Psoas muscle (tissue), 8 donors: ENCODE results near the gene SOWAHB. TPM values are rescaled to one million over a fixed set of nuclear protein-coding genes. Genes with fewer than 3 reads are reported as not detected.

Source experiments
- ATAC-seq, 4 donors: fragments of 200-7000 bp; cut with Tn5 transposase; one replicate each; pipeline ENCODE4 v1.9.1; 2020; ENCODE audit warnings: moderate library complexity in 3 of 4, mild to moderate bottlenecking in 2 of 4
- DNase-seq, 2 donors: peaks; one replicate each; pipeline ENCODE4 v3.0.0-alpha.2; 2020
- H3K27ac ChIP-seq: fragments of 200-600 bp; one replicate; pipeline ENCODE4 v1.8.0; 2022
- H3K27me3 ChIP-seq, 3 donors: fragments of 200-600 bp in 1 of 3; one replicate each; pipeline versions ENCODE4 v1.6.1 to v1.8.0; 2013 to 2022; ENCODE audit warnings: low read length in 2 of 3, mild to moderate bottlenecking in 2 of 3, moderate library complexity in 1 of 3; ENCODE audit not compliant: insufficient read depth in 3 of 3
- H3K36me3 ChIP-seq, 2 donors: fragments of 200-600 bp in 1 of 2; one replicate each; pipeline versions ENCODE4 v1.6.1 to v1.8.0; 2013 to 2022; ENCODE audit warnings: low read depth in 1 of 2, mild to moderate bottlenecking in 1 of 2, moderate library complexity in 1 of 2; ENCODE audit not compliant: insufficient read depth in 1 of 2
- H3K4me1 ChIP-seq: fragments of 200-600 bp; one replicate; pipeline ENCODE4 v1.8.0; 2022
- H3K4me3 ChIP-seq: fragments of 200-600 bp; one replicate; pipeline ENCODE4 v1.8.0; 2022; ENCODE audit warnings: mild to moderate bottlenecking
- H3K9me3 ChIP-seq: fragments of 200-600 bp; one replicate; pipeline ENCODE4 v1.8.0; 2022
- CTCF ChIP-seq: fragments of 200-600 bp; IDR thresholded peaks from one replicate; pipeline ENCODE4 v1.8.0; 2022; ENCODE audit warnings: antibody characterized with exemption
- WGBS, 3 donors: extraction: QIAGEN DNeasy Blood & Tissue Kit; methylation state at CpG; one replicate each; pipeline versions ENCODE4 v1.1.6 to v1.1.7; 2013; 5-methylcytosine and 5-hydroxymethylcytosine counted together
- intact Hi-C, 2 donors: fragments of 100-400 bp; cut with DNase I; formaldehyde crosslinking; loops; one replicate each; pipeline versions ENCODE4 v1.11.0 to v1.14.2; 2022
- polyA plus RNA-seq, 3 donors: library from polyadenylated mRNA; stranded (reverse); fragments of 200-250 nt; gene quantifications; one replicate each; pipeline ENCODE4 v1.2.3, GENCODE V29; 2013
- total RNA-seq, 4 donors: library from RNA; stranded (reverse); fragmentation: NEBNext Ultra II Directional in 2 of 4; extraction: Animal tissue kit (Norgen Biotek cat#: 25700) in 2 of 4; gene quantifications; one replicate each; pipeline versions ENCODE4 v1.2.1 to v1.2.4, GENCODE V29; 2021 to 2023
- donor health status: healthy with polysubstance abuse.
- donor health status: DM: no; HTN: no; CAD: no; lungs with moderate emphysema.
- donor health status: Bipolar disorder and iron deficiency.
- donor health status: healthy.
- donor health status: DM: yes; HTN: yes; CAD: no.
- donor health status: DM: no; HTN: no; CAD: no.
- donor health status: DM: no; HTN: no; CAD: no.
- donor health status: DM: yes; HTN: yes; CAD: no.

Gene SOWAHB
- total and polyA plus RNA-seq, 7 donors = 0.03 to 0.09 TPM; not detected in 5

- intact Hi-C loops = no loop called here
- DNase-seq = no peak
- WGBS, 3 donors = 65 to 74% (median 72%) methylated on average over 3 of the region's 3 CpGs
- H3K4me3 ChIP-seq = no peak overlapping the region
- peaks cover 0 to 45% (median 11%) of the 10 kb centered on the region in 3 donors for H3K27me3 ChIP-seq
- no peaks in the 10 kb centered on the region for H3K36me3 ChIP-seq
- TF ChIP-seq CTCF = no peak
- peaks cover 6% of the 10 kb centered on the region for H3K4me1 ChIP-seq
- no peaks in the 10 kb centered on the region for H3K9me3 ChIP-seq
- no peak overlapping the region for H3K27ac ChIP-seq
- ATAC-seq = no peak
These were observed 5.3 kb downstream of the SOWAHB start for GRCh38 chr4:76892601-76893000.

GRCh38 chr4:76892001-76892400 is 5.9 kb downstream of the SOWAHB start:
- Histone ChIP-seq H3K4me3 (no peak overlapping the region), H3K27me3 (peaks cover 0 to 39% (median 8%) of the 10 kb centered on the region in 3 donors), H3K27ac (no peak overlapping the region), H3K9me3 (no peaks in the 10 kb centered on the region), H3K4me1 (peaks cover 3% of the 10 kb centered on the region), H3K36me3 (no peaks in the 10 kb centered on the region)
- DNase-seq (no peak), ATAC-seq (no peak)
- TF ChIP-seq CTCF = no peak
- WGBS, 3 donors = 24 to 35% (median 32%) methylated on average over 1 of the region's 1 CpG
- intact Hi-C loops = no loop called here

GRCh38 chr4:76886848-76887441 is 11.0 kb downstream of the SOWAHB start:
- intact Hi-C loops = no loop called here
- ATAC-seq (no peak), DNase-seq (no peak)
- no peaks in the 10 kb centered on the region for H3K36me3 ChIP-seq
- H3K4me1 ChIP-seq = no peaks in the 10 kb centered on the region
- no peaks in the 10 kb centered on the region for H3K9me3 ChIP-seq
- TF ChIP-seq CTCF = no peak
- H3K4me3 ChIP-seq = no peak overlapping the region
- H3K27me3 ChIP-seq = peaks cover 0 to 4% (median 4%) of the 10 kb centered on the region in 3 donors
- H3K27ac ChIP-seq = no peak overlapping the region
- WGBS, 3 donors = 90 to 93% (median 91%) methylated on average over 7 of the region's 7 CpGs

- ATAC-seq = no peak
- no peak for TF ChIP-seq CTCF
- WGBS, 3 donors = 90 to 94% (median 90%) methylated on average over 5 of the region's 5 CpGs
These were observed 11.7 kb downstream of the SOWAHB start for GRCh38 chr4:76886214-76886613.

GRCh38 chr4:76883147-76883546 is 14.8 kb downstream of the SOWAHB start:
- no peak overlapping the region for H3K27ac ChIP-seq
- H3K27me3 ChIP-seq = no peaks in the 10 kb centered on the region
- TF ChIP-seq CTCF = no peak
- 59 to 68% (median 61%) methylated on average over 8 of the region's 8 CpGs for WGBS, 3 donors
- no peaks in the 10 kb centered on the region for H3K4me1 ChIP-seq
- ATAC-seq (no peak), DNase-seq (no peak)
- H3K9me3 ChIP-seq = no peaks in the 10 kb centered on the region
- intact Hi-C loops = no loop called here
- H3K36me3 ChIP-seq = no peaks in the 10 kb centered on the region
- no peak overlapping the region for H3K4me3 ChIP-seq

More at GRCh38 chr4:76886214-76886613, 11.7 kb downstream of the SOWAHB start:
- Histone ChIP-seq H3K27ac (no peak overlapping the region), H3K36me3 (no peaks in the 10 kb centered on the region), H3K4me1 (no peaks in the 10 kb centered on the region), H3K27me3 (peaks cover 0 to 4% (median 3%) of the 10 kb centered on the region in 3 donors), H3K4me3 (no peak overlapping the region), H3K9me3 (no peaks in the 10 kb centered on the region)
- DNase-seq = no peak
- intact Hi-C loops = no loop called here
